Stimulated activated naive B cell treated with anti-CD40 and anti-IgM and Interleukin-4, amounts not matched to agents 10 μg/mL and 1 μg/mL and 100 μg/mL, for 72 hours (primary cell): ENCODE results near the gene SLC66A1.

Experiments
- ATAC-seq, 2 donors: fragments of 150-1000 bp; cut with Tn5 transposase; replicated peaks; 2 replicates each; pipeline ENCODE4 v1.10.0; 2021; ENCODE audit warnings: moderate library complexity in 1 of 2
- DNase-seq: peaks from one replicate; pipeline ENCODE4 v3.0.0; 2021
- H3K27ac Mint-ChIP-seq: one replicate; pipeline ENCODE4 v1.8.0; 2022; ENCODE audit warnings: mild to moderate bottlenecking, mixed read lengths
- H3K27me3 Mint-ChIP-seq, 2 donors: one replicate each; pipeline ENCODE4 v1.8.0; 2022; ENCODE audit warnings: mixed read lengths in 2 of 2
- H3K36me3 Mint-ChIP-seq, 2 donors: one replicate each; pipeline ENCODE4 v1.8.0; 2022; ENCODE audit warnings: mixed read lengths in 2 of 2, mild to moderate bottlenecking in 1 of 2
- H3K4me1 Mint-ChIP-seq, 2 donors: one replicate each; pipeline ENCODE4 v1.8.0; 2022; ENCODE audit warnings: mixed read lengths in 2 of 2, mild to moderate bottlenecking in 1 of 2
- H3K4me3 Mint-ChIP-seq, 2 donors: one replicate each; pipeline ENCODE4 v1.8.0; 2022; ENCODE audit warnings: mild to moderate bottlenecking in 2 of 2, mixed read lengths in 2 of 2, moderate library complexity in 1 of 2
- H3K9me3 Mint-ChIP-seq, 2 donors: one replicate each; pipeline ENCODE4 v1.8.0; 2022; ENCODE audit warnings: mixed read lengths in 2 of 2, mild to moderate bottlenecking in 1 of 2

SLC66A1 gene

DNA sequence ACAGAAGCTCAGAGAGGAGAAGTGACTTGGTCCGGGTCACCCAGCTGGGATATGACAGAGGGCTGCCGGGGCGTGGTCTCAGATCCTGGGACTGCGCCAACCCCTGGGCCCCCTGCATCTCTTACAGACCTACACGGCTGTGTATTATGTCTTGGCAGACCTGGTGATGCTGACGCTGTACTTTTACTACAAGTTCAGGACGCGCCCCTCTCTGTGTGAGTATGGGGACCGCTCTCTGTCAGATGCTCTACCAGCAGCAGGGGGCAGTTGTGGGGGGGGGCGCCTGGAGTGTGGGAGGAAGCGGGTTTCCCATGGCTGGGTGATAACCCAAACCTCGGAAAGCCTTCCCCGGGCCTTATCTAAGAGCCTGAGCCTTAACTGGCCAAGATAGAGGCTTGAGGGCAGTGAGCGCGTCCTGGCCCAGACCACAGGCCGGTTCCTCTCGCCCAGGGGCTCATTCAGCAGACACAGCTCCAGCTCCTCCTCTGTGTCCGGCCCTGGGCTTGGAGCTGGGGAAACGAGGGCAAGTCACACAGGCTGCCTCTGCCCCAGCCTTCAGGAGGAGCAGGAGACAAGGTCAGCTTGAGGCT, 13.3 kb downstream of the SLC66A1 start:
- H3K9me3 Mint-ChIP-seq = no peaks in the 10 kb centered on the region

DNA sequence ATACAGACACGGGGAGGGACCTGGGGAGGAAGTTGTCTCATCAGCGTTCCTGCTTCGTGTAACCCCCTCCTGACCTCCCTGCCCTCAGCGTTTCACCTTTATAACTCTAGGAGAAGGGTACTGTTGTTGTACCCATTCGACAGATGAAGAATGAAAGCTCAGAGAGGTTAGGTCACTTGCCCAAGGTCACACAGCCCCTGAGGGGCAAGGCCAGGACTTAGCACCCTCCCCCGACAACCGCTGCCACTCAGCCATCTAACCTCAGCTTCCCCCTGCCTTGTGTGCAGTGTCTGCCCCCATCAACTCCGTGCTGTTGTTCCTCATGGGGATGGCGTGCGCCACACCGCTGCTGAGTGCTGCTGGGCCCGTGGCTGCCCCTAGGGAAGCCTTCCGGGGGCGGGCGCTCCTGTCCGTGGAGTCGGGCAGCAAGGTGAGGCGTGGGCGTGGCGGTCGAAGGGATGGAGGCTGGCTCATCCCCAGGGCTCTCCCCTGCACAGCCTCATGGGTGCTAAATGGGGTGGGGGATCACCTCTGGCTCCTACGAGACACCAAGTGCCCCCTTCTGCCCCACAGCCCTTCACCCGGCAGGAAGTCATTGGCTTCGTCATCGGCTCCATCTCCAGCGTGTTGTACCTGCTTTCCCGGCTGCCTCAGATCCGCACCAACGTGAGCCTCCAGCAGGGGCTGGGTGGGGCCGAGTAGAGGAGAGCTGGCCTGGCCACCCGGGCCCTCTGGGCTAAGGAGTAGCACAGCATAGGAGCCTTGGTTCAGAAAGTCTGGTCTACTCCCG, 14.0 kb downstream of the SLC66A1 start:
- H3K4me1 Mint-ChIP-seq = peaks cover 3 to 5% of the 10 kb centered on the region in 2 donors
- no peak overlapping the region for H3K27ac Mint-ChIP-seq
- ATAC-seq = no peak
- peaks cover 41 to 67% of the 10 kb centered on the region in 2 donors for H3K36me3 Mint-ChIP-seq
- H3K27me3 Mint-ChIP-seq = no peaks in the 10 kb centered on the region
- no peak for DNase-seq
- no peak overlapping the region for H3K4me3 Mint-ChIP-seq
- no peaks in the 10 kb centered on the region for H3K9me3 Mint-ChIP-seq

More for the DNA sequence above, 13.3 kb downstream of the SLC66A1 start:
- H3K27me3 Mint-ChIP-seq = no peaks in the 10 kb centered on the region
- H3K4me1 Mint-ChIP-seq = peaks cover 4 to 5% of the 10 kb centered on the region in 2 donors
- H3K4me3 Mint-ChIP-seq = no peak overlapping the region
- DNase-seq (no peak), ATAC-seq (no peak)
- peaks cover 41 to 71% of the 10 kb centered on the region in 2 donors for H3K36me3 Mint-ChIP-seq
- H3K27ac Mint-ChIP-seq = no peak overlapping the region

DNA sequence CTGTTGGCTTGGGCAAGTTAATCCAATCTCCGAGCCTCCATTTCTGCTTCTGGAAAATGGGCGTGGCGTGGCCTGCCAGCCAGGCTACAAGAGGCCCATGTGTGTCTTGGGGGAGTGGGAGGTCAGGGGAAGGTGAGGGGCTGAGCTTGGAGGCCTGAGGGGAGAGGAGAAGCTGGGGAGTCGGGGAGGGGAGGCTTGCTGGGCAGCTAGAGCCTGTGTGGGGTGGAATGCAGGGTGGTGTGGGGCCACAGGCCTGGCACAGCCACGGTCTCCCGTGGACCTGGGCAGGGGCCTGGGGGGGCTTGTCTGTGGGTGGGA, 14.6 kb downstream of the SLC66A1 start:
- no peak for ATAC-seq
- no peak for DNase-seq
- Mint-ChIP-seq H3K4me1 (peaks cover 2 to 5% of the 10 kb centered on the region in 2 donors), H3K9me3 (no peaks in the 10 kb centered on the region), H3K27me3 (no peaks in the 10 kb centered on the region), H3K36me3 (peaks cover 41 to 64% of the 10 kb centered on the region in 2 donors), H3K4me3 (no peak overlapping the region), H3K27ac (no peak overlapping the region)

DNA sequence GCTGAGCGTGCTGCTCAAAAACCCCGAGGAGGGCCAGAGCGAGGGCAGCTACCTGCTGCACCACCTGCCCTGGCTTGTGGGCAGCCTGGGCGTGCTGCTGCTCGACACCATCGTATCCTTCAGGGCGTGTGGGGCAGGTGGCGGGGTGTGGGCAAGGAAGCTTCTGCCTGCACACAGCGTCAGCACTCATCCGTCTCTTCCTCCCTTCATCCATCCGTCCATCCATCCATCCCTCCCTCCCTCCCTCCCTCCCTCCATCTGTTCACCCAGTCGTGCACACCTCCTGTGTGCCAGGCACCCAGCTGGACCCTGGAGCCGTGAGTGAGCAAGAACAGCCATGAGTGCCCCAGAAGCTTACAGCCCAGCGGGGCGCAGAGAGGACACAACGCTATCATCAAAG, 15.2 kb downstream of the SLC66A1 start:
- DNase-seq (no peak), ATAC-seq (no peak)
- Mint-ChIP-seq H3K4me1 (peaks cover 2 to 5% of the 10 kb centered on the region in 2 donors), H3K9me3 (no peaks in the 10 kb centered on the region), H3K27ac (no peak overlapping the region), H3K4me3 (no peak overlapping the region), H3K27me3 (no peaks in the 10 kb centered on the region), H3K36me3 (peaks cover 35 to 58% of the 10 kb centered on the region in 2 donors)

DNA sequence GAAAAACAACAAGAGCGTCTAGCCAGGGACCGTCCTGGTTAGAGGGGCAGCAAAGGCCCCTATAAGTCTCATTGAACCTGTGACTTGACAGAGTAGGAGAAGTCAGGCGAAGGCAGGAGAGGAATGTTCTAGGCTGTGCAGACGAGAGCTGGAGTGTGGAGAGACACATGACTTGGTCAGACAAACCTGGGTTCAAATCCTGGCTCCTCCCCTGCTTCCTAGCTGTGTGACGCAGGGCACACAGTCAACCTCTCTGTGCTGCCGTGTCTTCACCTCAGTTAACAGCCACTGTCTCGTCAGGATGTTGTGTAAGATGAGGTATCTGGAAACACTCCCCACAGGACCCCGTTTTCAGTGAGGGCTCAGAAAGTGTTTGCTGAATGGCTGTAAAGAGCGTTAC, 15.6 kb downstream of the SLC66A1 start:
- Mint-ChIP-seq H3K27me3 (no peaks in the 10 kb centered on the region), H3K27ac (no peak overlapping the region), H3K4me3 (no peak overlapping the region), H3K36me3 (peaks cover 32 to 56% of the 10 kb centered on the region in 2 donors), H3K4me1 (peaks cover 2 to 5% of the 10 kb centered on the region in 2 donors), H3K9me3 (no peaks in the 10 kb centered on the region)
- no peak for DNase-seq
- ATAC-seq = no peak

DNA sequence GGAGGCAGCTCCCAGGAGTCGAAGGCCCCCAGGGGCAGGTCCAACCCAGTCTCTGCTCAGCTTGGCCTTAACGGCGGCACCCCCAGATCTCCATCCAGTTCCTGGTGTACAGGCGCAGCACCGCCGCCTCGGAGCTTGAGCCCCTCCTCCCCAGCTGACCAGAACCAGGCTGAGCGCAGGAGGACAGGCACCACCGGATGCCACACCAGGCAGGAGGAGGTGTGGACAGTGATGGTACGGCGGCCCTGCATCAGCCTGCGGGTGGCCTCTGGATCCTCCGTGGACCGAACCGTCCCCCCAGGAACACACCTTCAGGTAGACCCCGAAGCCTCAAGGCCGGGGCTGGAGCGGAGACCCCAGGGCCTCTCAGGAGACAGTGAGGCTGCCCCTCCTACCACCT, 16.4 kb downstream of the SLC66A1 start:
- H3K36me3 Mint-ChIP-seq = peaks cover 32 to 50% of the 10 kb centered on the region in 2 donors
- no peak for DNase-seq
- no peaks in the 10 kb centered on the region for H3K9me3 Mint-ChIP-seq
- H3K4me3 Mint-ChIP-seq = no peak overlapping the region
- no peak for ATAC-seq
- no peaks in the 10 kb centered on the region for H3K27me3 Mint-ChIP-seq
- H3K4me1 Mint-ChIP-seq = no peaks in the 10 kb centered on the region
- H3K27ac Mint-ChIP-seq = peak overlapping the region; percentile 14

GRCh38 chr1:19329188-19329587, 17.1 kb downstream of the SLC66A1 start:
- Mint-ChIP-seq H3K4me1 (no peaks in the 10 kb centered on the region), H3K27me3 (no peaks in the 10 kb centered on the region), H3K9me3 (no peaks in the 10 kb centered on the region), H3K4me3 (no peak overlapping the region), H3K36me3 (peaks cover 32 to 47% of the 10 kb centered on the region in 2 donors), H3K27ac (peak overlapping the region; percentile 14)
- ATAC-seq (no peak), DNase-seq (no peak)

DNA sequence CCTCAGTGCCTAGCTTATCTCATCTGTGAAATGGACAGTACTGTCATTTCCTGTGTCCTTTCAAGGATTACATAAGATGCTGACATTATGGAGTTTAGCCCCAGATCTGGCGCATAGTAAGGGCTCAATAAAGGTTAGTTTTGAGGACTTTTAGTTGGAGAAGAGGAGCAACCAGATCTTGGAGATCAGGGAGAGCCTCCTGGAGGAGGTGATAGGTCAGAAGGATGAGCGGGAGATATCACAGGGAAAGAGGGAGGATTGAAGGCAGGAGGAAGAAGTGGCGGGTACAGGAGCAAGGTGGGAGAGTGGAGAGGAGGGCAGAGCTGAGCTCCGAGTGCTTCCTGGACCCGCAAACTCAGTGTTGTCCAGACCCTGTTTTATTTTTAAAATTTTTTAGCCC, 17.5 kb downstream of the SLC66A1 start:
- Mint-ChIP-seq H3K36me3 (peaks cover 29 to 44% of the 10 kb centered on the region in 2 donors), H3K27ac (peak overlapping the region; percentile 48), H3K4me3 (no peak overlapping the region), H3K4me1 (no peaks in the 10 kb centered on the region), H3K27me3 (no peaks in the 10 kb centered on the region), H3K9me3 (no peaks in the 10 kb centered on the region)
- DNase-seq (no peak), ATAC-seq (no peak)

DNA sequence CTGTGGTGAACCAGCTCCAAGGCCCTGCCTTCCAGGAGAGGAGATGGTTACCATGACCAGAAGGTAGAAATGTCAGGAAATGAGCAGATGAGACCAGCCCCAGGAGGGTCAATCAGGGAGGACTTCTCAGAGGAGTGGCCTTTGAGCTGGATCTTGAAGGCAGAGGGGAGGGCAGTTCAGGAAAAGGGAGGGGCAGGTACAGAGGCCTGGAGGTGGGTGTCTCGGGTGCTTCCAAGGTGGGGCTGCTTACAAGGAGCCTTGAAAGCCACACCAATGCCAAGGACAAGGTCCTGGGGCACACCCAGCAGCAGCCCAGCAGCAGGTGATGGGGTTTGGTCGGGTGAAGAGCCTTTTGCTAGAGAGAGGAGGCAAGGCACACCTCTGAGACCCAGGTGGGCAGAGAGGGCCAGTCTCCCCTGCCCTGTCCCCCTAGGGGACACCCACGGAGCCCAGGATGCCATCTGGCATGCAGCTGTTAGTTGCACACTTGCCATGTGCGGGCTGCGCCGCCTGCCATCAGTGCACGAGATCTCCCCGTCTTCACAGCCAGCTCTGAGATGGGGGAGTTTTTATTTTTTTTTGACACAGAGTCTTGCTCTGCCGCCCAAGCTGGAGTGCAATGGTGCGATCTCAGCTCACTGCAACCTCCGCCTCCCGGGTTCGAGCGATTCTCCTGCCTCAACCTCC, 18.5 kb downstream of the SLC66A1 start:
- H3K9me3 Mint-ChIP-seq = no peaks in the 10 kb centered on the region
- DNase-seq (no peak), ATAC-seq (no peak)
- H3K36me3 Mint-ChIP-seq = peaks cover 26 to 41% of the 10 kb centered on the region in 2 donors
- H3K27me3 Mint-ChIP-seq = no peaks in the 10 kb centered on the region
- H3K27ac Mint-ChIP-seq = no peak overlapping the region
- H3K4me1 Mint-ChIP-seq = peaks cover 2 to 3% of the 10 kb centered on the region in 2 donors
- no peak overlapping the region for H3K4me3 Mint-ChIP-seq

- Mint-ChIP-seq H3K4me3 (no peak overlapping the region), H3K27ac (peak overlapping the region; percentile 56), H3K9me3 (no peaks in the 10 kb centered on the region), H3K36me3 (peaks cover 24 to 44% of the 10 kb centered on the region in 2 donors), H3K27me3 (no peaks in the 10 kb centered on the region), H3K4me1 (peaks cover 6 to 11% of the 10 kb centered on the region in 2 donors)
- ATAC-seq (no peak), DNase-seq (no peak)
Observed at GRCh38 chr1:19331262-19331878, 19.2 kb downstream of the SLC66A1 start.

DNA sequence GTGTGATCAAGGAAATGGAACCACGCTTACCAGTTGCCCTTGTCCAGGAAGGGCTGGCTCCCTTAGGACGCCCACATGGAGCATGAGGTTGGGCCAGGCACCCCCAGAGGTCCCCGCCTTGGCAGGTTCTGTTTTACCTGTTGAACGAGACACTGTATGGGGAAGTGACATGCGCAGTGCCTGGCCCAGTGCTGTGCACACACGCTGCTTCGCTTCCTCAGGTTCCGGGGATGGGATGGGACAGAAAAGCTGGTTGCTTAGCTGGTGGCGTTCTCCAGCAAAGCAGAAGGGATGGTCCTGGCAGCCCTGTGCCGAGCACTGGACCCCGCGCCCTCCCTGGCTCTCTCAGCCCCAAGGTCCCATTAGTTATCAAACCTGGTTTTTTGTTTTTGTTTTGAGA, 20.7 kb downstream of the SLC66A1 start:
- peaks cover 18 to 25% of the 10 kb centered on the region in 2 donors for H3K4me1 Mint-ChIP-seq
- H3K27ac Mint-ChIP-seq = peak overlapping the region; percentile 56

DNA sequence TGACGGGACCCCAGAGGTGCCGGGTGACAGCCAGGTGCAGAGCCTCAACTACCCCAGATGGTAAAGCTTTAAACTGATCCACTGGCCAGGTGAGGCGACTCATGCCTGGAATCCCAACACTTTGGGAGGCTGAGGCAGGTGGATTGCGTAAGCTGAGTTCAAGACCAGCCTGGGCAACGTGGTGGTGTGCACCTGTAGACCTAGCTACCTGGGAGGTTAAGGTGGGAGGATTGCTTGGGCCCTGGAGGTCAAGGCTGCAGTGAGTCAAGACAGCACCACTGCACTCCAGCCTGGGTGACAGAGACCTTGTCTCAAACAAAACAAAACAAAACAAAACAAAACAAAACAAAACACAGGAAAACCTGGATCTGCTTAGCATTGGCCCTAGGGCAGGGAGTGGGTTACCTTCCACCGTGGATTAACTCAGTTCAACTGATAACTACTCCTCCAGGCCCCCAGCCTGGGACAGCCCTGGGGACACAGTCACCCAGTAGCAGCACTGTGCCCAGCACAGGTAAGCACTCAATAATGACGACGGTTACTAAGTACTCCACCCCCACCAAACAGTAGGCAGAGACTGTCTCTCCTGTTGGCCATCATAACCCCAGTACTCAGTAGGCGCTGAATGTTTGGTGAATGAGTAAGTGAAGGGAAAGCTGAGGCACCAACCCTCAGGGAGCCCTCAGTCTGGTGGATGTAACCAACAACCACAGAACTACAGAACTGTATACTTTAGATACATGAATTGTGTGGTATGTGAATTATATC, 21.6 kb downstream of the SLC66A1 start:
- H3K36me3 Mint-ChIP-seq = peaks cover 21 to 44% of the 10 kb centered on the region in 2 donors
- peaks cover 18 to 26% of the 10 kb centered on the region in 2 donors for H3K4me1 Mint-ChIP-seq
- no peaks in the 10 kb centered on the region for H3K27me3 Mint-ChIP-seq
- H3K9me3 Mint-ChIP-seq = no peaks in the 10 kb centered on the region
- no peak overlapping the region for H3K4me3 Mint-ChIP-seq
- DNase-seq (no peak), ATAC-seq (no peak)
- H3K27ac Mint-ChIP-seq = peak overlapping the region; percentile 10

More for the DNA sequence above, 20.7 kb downstream of the SLC66A1 start:
- DNase-seq (no peak), ATAC-seq (no peak)
- Mint-ChIP-seq H3K36me3 (peaks cover 19 to 44% of the 10 kb centered on the region in 2 donors), H3K9me3 (no peaks in the 10 kb centered on the region), H3K4me3 (no peak overlapping the region), H3K27me3 (no peaks in the 10 kb centered on the region)

DNA sequence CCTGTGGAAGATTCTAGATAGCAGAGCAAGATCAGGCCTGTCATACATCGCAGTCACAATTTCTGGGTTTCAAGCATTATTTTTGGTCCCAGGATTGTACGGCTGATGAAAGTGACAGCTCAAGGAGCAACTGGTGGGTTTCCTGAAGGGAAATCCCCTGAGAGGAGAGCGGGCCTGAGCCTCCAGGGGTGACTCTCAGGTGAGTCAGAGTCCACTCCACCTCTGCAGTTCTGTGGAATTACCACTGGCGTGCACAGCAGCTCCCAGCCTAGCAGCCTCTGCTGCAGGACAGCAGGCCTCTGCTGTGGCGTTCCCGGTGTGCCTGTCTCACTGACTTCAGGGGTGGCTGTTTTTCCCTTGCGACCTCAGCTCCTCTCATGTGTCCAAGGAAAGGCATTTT, 24.4 kb downstream of the SLC66A1 start:
- no peaks in the 10 kb centered on the region for H3K27me3 Mint-ChIP-seq
- peak; percentile 81 to 85 for ATAC-seq
- no peaks in the 10 kb centered on the region for H3K9me3 Mint-ChIP-seq
- peaks cover 27 to 49% of the 10 kb centered on the region in 2 donors for H3K36me3 Mint-ChIP-seq
- DNase-seq = no peak
- H3K27ac Mint-ChIP-seq = peak overlapping the region; percentile 75
- peaks cover 21 to 30% of the 10 kb centered on the region in 2 donors for H3K4me1 Mint-ChIP-seq
- no peak overlapping the region for H3K4me3 Mint-ChIP-seq

- no peak for DNase-seq
- H3K4me3 Mint-ChIP-seq = peak overlapping the region in 1 of 2 donors; percentile 3
- H3K27ac Mint-ChIP-seq = peak overlapping the region; percentile 75
- no peaks in the 10 kb centered on the region for H3K9me3 Mint-ChIP-seq
- peaks cover 21 to 30% of the 10 kb centered on the region in 2 donors for H3K4me1 Mint-ChIP-seq
- no peak for ATAC-seq
- H3K36me3 Mint-ChIP-seq = peaks cover 34 to 56% of the 10 kb centered on the region in 2 donors
- H3K27me3 Mint-ChIP-seq = no peaks in the 10 kb centered on the region
Observed at GRCh38 chr1:19337289-19337688, 25.2 kb downstream of the SLC66A1 start.
